ENCODE measurements around the gene ZNF287. TPM values are rescaled to one million over a fixed set of nuclear protein-coding genes. Genes with fewer than 3 reads are reported as not detected.
A peak's percentile ranks its signal among the peaks of the same experiment; 100 is the strongest.
"Not testable (repeated sequence)": the region's sequence is repeated elsewhere in the genome, so short reads cannot be mapped to it uniquely, and the experiment has no call there.

The ZNF287 gene
- total RNA-seq, 1 donor from 2014 or later, result 15.4 TPM

- no peaks in the 10 kb centered on the region for H3K9me3 Mint-ChIP-seq
- DNase-seq, result no peak
- ChIA-PET CTCF (no interaction called here), POLR2A (no interaction called here)
- H3K27me3 Mint-ChIP-seq, result peaks cover 14% of the 10 kb centered on the region
- no peak for TF ChIP-seq CTCF (IDR thresholded peaks at IDR 0.05)
- ATAC-seq (ENCODE audit: low read depth), result no peak
- no peak overlapping the region for H3K4me3 Mint-ChIP-seq
- H3K36me3 Mint-ChIP-seq (ENCODE audit: low read depth), result peaks cover 7% of the 10 kb centered on the region
- peaks cover 21% of the 10 kb centered on the region for H3K4me1 Mint-ChIP-seq
- intact Hi-C loops (cut with micrococcal nuclease), result loop anchor here (10.0 kb wide), 1 partner anchor 341 kb away; no protein-coding TSS in a partner anchor
- no peak overlapping the region for H3K27ac Mint-ChIP-seq
These were observed 34.8 kb downstream of the ZNF287 start for GRCh38 chr17:16534236-16534635.

- Mint-ChIP-seq H3K27ac (no peak overlapping the region), H3K4me3 (no peak overlapping the region), H3K4me1 (peaks cover 3% of the 10 kb centered on the region), H3K9me3 (no peaks in the 10 kb centered on the region), H3K27me3 (peaks cover 34% of the 10 kb centered on the region), H3K36me3 (ENCODE audit: low read depth) (no peaks in the 10 kb centered on the region)
- DNase-seq, result no peak
- intact Hi-C loops (cut with micrococcal nuclease), result loop anchor here (10.0 kb wide), 1 partner anchor 345 kb away; no protein-coding TSS in a partner anchor
- TF ChIP-seq CTCF (IDR thresholded peaks at IDR 0.05), result no peak
- no peak for ATAC-seq (ENCODE audit: low read depth)
- CTCF ChIA-PET, result interaction anchor here (1.2 kb wide), 1 partner anchor 8 kb away, joined by 3 read pairs; no protein-coding TSS in a partner anchor
- POLR2A ChIA-PET, result no interaction called here
These were observed 39.1 kb downstream of the ZNF287 start for GRCh38 chr17:16529906-16530305.

GRCh38 chr17:16527298-16527697 lies 41.7 kb downstream of the ZNF287 start:
- POLR2A ChIA-PET, result no interaction called here
- CTCF ChIA-PET, result no interaction called here
- H3K27ac Mint-ChIP-seq, result no peak overlapping the region
- no peak for TF ChIP-seq CTCF (IDR thresholded peaks at IDR 0.05)
- no peak for DNase-seq
- intact Hi-C loops (cut with micrococcal nuclease), result no loop called here
- no peak for ATAC-seq (ENCODE audit: low read depth)
- peaks cover 4% of the 10 kb centered on the region for H3K4me1 Mint-ChIP-seq
- no peaks in the 10 kb centered on the region for H3K9me3 Mint-ChIP-seq
- no peaks in the 10 kb centered on the region for H3K36me3 Mint-ChIP-seq (ENCODE audit: low read depth)
- H3K27me3 Mint-ChIP-seq, result peaks cover 37% of the 10 kb centered on the region
- no peak overlapping the region for H3K4me3 Mint-ChIP-seq

- peaks cover 36% of the 10 kb centered on the region for H3K27me3 Mint-ChIP-seq
- ATAC-seq (ENCODE audit: low read depth); DNase-seq; H3K9me3 Mint-ChIP-seq; H3K27ac Mint-ChIP-seq; H3K36me3 Mint-ChIP-seq (ENCODE audit: low read depth); H3K4me1 Mint-ChIP-seq; H3K4me3 Mint-ChIP-seq; intact Hi-C loops (cut with micrococcal nuclease): not testable (repeated sequence)
- ChIA-PET POLR2A (interaction anchor here (0.8 to 1.1 kb wide), 2 partner anchors 10 to 44 kb away, joined by 3 read pairs; partner anchors contain the start of gene ZNF287), CTCF (interaction anchor here (0.6 kb wide), 1 partner anchor 251 kb away, joined by 3 read pairs; no protein-coding TSS in a partner anchor)
These were observed 43.4 kb downstream of the ZNF287 start for GRCh38 chr17:16525556-16525955.

- DNase-seq, result peak; percentile 19
- CTCF ChIA-PET, result interaction anchor here (0.6 to 6.9 kb wide), 20 partner anchors 9 to 235 kb away, joined by 3 to 119 read pairs (median 4); no protein-coding TSS in a partner anchor
- no peak overlapping the region for H3K4me3 Mint-ChIP-seq
- intact Hi-C loops (cut with micrococcal nuclease), result loop anchor here (1.0 kb wide), 4 partner anchors 68 to 217 kb away; no protein-coding TSS in a partner anchor
- H3K27me3 Mint-ChIP-seq, result peaks cover 36% of the 10 kb centered on the region
- POLR2A ChIA-PET, result interaction anchor here (0.8 to 3.4 kb wide), 3 partner anchors 15 to 141 kb away, joined by 3 to 9 read pairs (median 3); partner anchors contain the start of gene UBB
- peak; percentile 31 for TF ChIP-seq CTCF (IDR thresholded peaks at IDR 0.05)
- no peaks in the 10 kb centered on the region for H3K9me3 Mint-ChIP-seq
- H3K27ac Mint-ChIP-seq, result no peak overlapping the region
- ATAC-seq (ENCODE audit: low read depth), result peak; percentile 94
- H3K36me3 Mint-ChIP-seq (ENCODE audit: low read depth), result no peaks in the 10 kb centered on the region
- H3K4me1 Mint-ChIP-seq, result peaks cover 6% of the 10 kb centered on the region
These were observed 47.8 kb downstream of the ZNF287 start for GRCh38 chr17:16521070-16521727.
